Muscle of leg (tissue), 11 donors: ENCODE measurements around the gene RAB19. TPM values are rescaled to one million over a fixed set of nuclear protein-coding genes. Genes with fewer than 3 reads are reported as not detected.
"Not testable (repeated sequence)": the region's sequence is repeated elsewhere in the genome, so short reads cannot be mapped to it uniquely, and the experiment has no call there.

ENCODE experiments used
- DNase-seq: peaks from one replicate; pipeline ENCODE4 v3.0.0; 2013
- H3K27ac ChIP-seq: one replicate; pipeline ENCODE4 v1.5.1; 2013; ENCODE audit warnings: mild to moderate bottlenecking, low read length, control low read depth
- H3K27me3 ChIP-seq: one replicate; pipeline ENCODE4 v1.6.1; 2013; ENCODE audit warnings: low read length; ENCODE audit not compliant: control insufficient read depth, insufficient read depth
- H3K36me3 ChIP-seq: one replicate; pipeline ENCODE4 v1.6.1; 2013; ENCODE audit warnings: low read length; ENCODE audit not compliant: control insufficient read depth, insufficient read depth
- H3K4me1 ChIP-seq: one replicate; pipeline ENCODE4 v1.6.1; 2013; ENCODE audit warnings: low read length; ENCODE audit not compliant: control insufficient read depth, insufficient read depth
- H3K4me3 ChIP-seq: one replicate; pipeline ENCODE4 v1.5.1; 2013; ENCODE audit warnings: low read length, control low read depth
- H3K9me3 ChIP-seq: replicated peaks from 2 replicates; pipeline ENCODE4 v1.6.1; 2013; ENCODE audit warnings: low read depth, low read length; ENCODE audit not compliant: control insufficient read depth
- WGBS: methylation state at CpG from one replicate; pipeline ENCODE4 v1.1.5; 2013; ENCODE audit warnings: missing lambda C conversion rate; ENCODE audit not compliant: insufficient coverage; 5-methylcytosine and 5-hydroxymethylcytosine counted together
- polyA plus RNA-seq, 8 donors: library from polyadenylated mRNA; unstranded; fragments of 120-200 nt; gene quantifications; one replicate each; pipeline versions ENCODE4 v1.2.1 to v1.2.3, GENCODE V29; 2013; ENCODE audit warnings: inconsistent platforms in 1 of 8, low replicate concordance in 1 of 8; ENCODE audit not compliant: insufficient read length in 8 of 8, insufficient read depth in 1 of 8
- total RNA-seq: library from RNA; stranded (reverse); fragments of 120-200 nt; gene quantifications from one replicate; pipeline ENCODE4 v1.2.4, GENCODE V29; 2013

Gene RAB19
- total and polyA plus RNA-seq, 9 donors, result not detected

- H3K4me3 ChIP-seq, result no peak overlapping the region
- H3K27me3 ChIP-seq, result no peaks in the 10 kb centered on the region
- DNase-seq, result no peak
- H3K36me3 ChIP-seq, result peaks cover 6% of the 10 kb centered on the region
- WGBS, result no CpG with 5 or more reads among the region's 4 CpGs
- no peak overlapping the region for H3K27ac ChIP-seq
- H3K4me1 ChIP-seq, result no peaks in the 10 kb centered on the region
- H3K9me3 ChIP-seq, result no peaks in the 10 kb centered on the region
Measured at GRCh38 chr7:140448781-140449480, 45.1 kb downstream of the RAB19 start.

- DNase-seq, result no peak
- no peaks in the 10 kb centered on the region for H3K4me1 ChIP-seq
- no peaks in the 10 kb centered on the region for H3K9me3 ChIP-seq
- whole genome bisulfite sequencing, result 80% methylated on average over 1 of the region's 1 CpG
- no peaks in the 10 kb centered on the region for H3K27me3 ChIP-seq
- H3K36me3 ChIP-seq, result peaks cover 30% of the 10 kb centered on the region
- no peak overlapping the region for H3K27ac ChIP-seq
- H3K4me3 ChIP-seq, result no peak overlapping the region
Measured at GRCh38 chr7:140451716-140452115, 47.9 kb downstream of the RAB19 start.

- no peaks in the 10 kb centered on the region for H3K4me1 ChIP-seq
- H3K36me3 ChIP-seq, result peaks cover 33% of the 10 kb centered on the region
- H3K27me3 ChIP-seq, result no peaks in the 10 kb centered on the region
- WGBS, result 100% methylated on average over 1 of the region's 4 CpGs
- H3K27ac ChIP-seq, result no peak overlapping the region
- no peaks in the 10 kb centered on the region for H3K9me3 ChIP-seq
- no peak overlapping the region for H3K4me3 ChIP-seq
- DNase-seq, result no peak
Measured at GRCh38 chr7:140453273-140453672, 49.4 kb downstream of the RAB19 start.

GRCh38 chr7:140453785-140454656 is 50.2 kb downstream of the RAB19 start:
- H3K27me3 ChIP-seq, H3K9me3 ChIP-seq, DNase-seq, H3K4me1 ChIP-seq, H3K27ac ChIP-seq, H3K4me3 ChIP-seq: not testable (repeated sequence)
- H3K36me3 ChIP-seq, result peaks cover 38% of the 10 kb centered on the region
- WGBS, result 96% methylated on average over 4 of the region's 9 CpGs

GRCh38 chr7:140454657-140455015 is 50.8 kb downstream of the RAB19 start:
- no peak for DNase-seq
- peaks cover 40% of the 10 kb centered on the region for H3K36me3 ChIP-seq
- H3K4me1 ChIP-seq, result no peaks in the 10 kb centered on the region
- no peaks in the 10 kb centered on the region for H3K9me3 ChIP-seq
- H3K4me3 ChIP-seq, result no peak overlapping the region
- H3K27ac ChIP-seq, result no peak overlapping the region
- 87% methylated on average over 6 of the region's 8 CpGs for whole genome bisulfite sequencing
- H3K27me3 ChIP-seq, result no peaks in the 10 kb centered on the region

- H3K9me3 ChIP-seq, result no peaks in the 10 kb centered on the region
- no peaks in the 10 kb centered on the region for H3K4me1 ChIP-seq
- no peak overlapping the region for H3K4me3 ChIP-seq
- no peaks in the 10 kb centered on the region for H3K27me3 ChIP-seq
- 80% methylated on average over 1 of the region's 4 CpGs for WGBS
- no peak overlapping the region for H3K27ac ChIP-seq
- no peak for DNase-seq
- H3K36me3 ChIP-seq, result peaks cover 41% of the 10 kb centered on the region
Measured at GRCh38 chr7:140455743-140456142, 51.9 kb downstream of the RAB19 start.

- DNase-seq, result peak; percentile 7
- Histone ChIP-seq H3K4me3 (no peak overlapping the region), H3K4me1 (no peaks in the 10 kb centered on the region), H3K9me3 (no peaks in the 10 kb centered on the region), H3K27me3 (no peaks in the 10 kb centered on the region), H3K27ac (no peak overlapping the region), H3K36me3 (peaks cover 44% of the 10 kb centered on the region)
- no CpG with 5 or more reads among the region's 9 CpGs for WGBS
Measured at GRCh38 chr7:140456551-140457051, 52.7 kb downstream of the RAB19 start.

- WGBS, result no CpG with 5 or more reads among the region's 3 CpGs
- no peaks in the 10 kb centered on the region for H3K9me3 ChIP-seq
- peaks cover 43% of the 10 kb centered on the region for H3K36me3 ChIP-seq
- no peaks in the 10 kb centered on the region for H3K4me1 ChIP-seq
- no peaks in the 10 kb centered on the region for H3K27me3 ChIP-seq
- no peak overlapping the region for H3K27ac ChIP-seq
- no peak overlapping the region for H3K4me3 ChIP-seq
- DNase-seq, result no peak
Measured at GRCh38 chr7:140458201-140458600, 54.3 kb downstream of the RAB19 start.

- Histone ChIP-seq H3K4me1 (no peaks in the 10 kb centered on the region), H3K36me3 (peaks cover 41% of the 10 kb centered on the region)
Measured at GRCh38 chr7:140458916-140459315, 55.1 kb downstream of the RAB19 start.

GRCh38 chr7:140463111-140463510 is 59.3 kb downstream of the RAB19 start:
- H3K4me3 ChIP-seq, result no peak overlapping the region
- H3K9me3 ChIP-seq, result no peaks in the 10 kb centered on the region
- no CpG with 5 or more reads among the region's 2 CpGs for WGBS
- DNase-seq, result no peak
- H3K27me3 ChIP-seq, result no peaks in the 10 kb centered on the region
- H3K36me3 ChIP-seq, result peaks cover 37% of the 10 kb centered on the region
- H3K27ac ChIP-seq, result no peak overlapping the region
- H3K4me1 ChIP-seq, result no peaks in the 10 kb centered on the region

More at GRCh38 chr7:140458916-140459315, 55.1 kb downstream of the RAB19 start:
- no peaks in the 10 kb centered on the region for H3K27me3 ChIP-seq
- H3K9me3 ChIP-seq, result no peaks in the 10 kb centered on the region
- WGBS, result 75% methylated on average over 4 of the region's 8 CpGs
- no peak overlapping the region for H3K27ac ChIP-seq
- no peak for DNase-seq
- H3K4me3 ChIP-seq, result no peak overlapping the region
